Skeletal muscle cell (primary cell): ENCODE measurements around the gene RBMS2.
A peak's percentile ranks its signal among the peaks of the same experiment; 100 is the strongest.

Source experiments
- DNase-seq: peaks from one replicate; pipeline ENCODE4 v3.0.0-alpha.2; 2010; ENCODE audit warnings: low read depth
- H3K4me3 ChIP-seq: 2 replicates; pipeline ENCODE4 v1.5.1; 2011; ENCODE audit warnings: low read depth, mild to moderate bottlenecking, control low read depth, low read length, moderate library complexity

Gene RBMS2

DNA sequence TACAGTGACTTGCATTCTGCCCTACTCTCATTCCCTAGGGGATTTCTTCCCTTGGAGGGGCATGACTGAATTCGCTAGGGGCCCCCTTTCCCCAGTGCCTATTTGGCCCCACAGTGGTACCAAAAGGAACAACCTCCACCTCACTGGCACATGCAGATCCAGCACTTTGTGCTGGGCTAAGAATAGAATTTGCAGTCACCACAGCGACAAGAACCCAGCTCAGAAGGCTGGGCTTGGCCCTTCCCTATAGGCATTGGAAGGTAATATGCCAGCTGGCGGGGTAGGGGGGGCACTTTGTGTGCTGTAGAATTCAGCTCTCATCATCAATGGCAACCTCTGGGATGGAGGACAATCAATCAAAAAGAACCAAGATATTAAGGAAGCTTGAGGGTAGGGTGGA, 94.6 kb downstream of the RBMS2 start:
- no peak overlapping the region for H3K4me3 ChIP-seq

DNA sequence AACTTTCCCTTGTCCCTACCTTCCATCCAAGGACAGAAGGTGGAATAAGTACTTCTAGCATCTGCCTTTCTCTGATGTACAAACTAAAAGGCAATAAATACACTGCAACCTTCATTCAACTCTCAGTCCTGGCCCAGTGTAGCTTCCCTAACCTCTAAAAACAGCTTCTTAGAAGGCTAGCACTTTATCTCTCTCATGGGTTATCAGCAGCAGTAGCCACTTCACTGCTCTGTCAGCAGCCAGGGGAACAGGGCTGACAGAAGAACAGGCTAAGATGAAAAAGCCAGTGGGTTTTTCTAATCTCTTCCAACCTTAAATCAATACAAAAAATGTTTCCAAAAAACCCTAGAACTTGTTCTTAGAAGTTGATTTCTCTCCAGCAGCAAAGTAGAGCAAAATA, 95.3 kb downstream of the RBMS2 start:
- no peak for DNase-seq
- no peak overlapping the region for H3K4me3 ChIP-seq

More for the DNA sequence above, 94.6 kb downstream of the RBMS2 start:
- DNase-seq = no peak

DNA sequence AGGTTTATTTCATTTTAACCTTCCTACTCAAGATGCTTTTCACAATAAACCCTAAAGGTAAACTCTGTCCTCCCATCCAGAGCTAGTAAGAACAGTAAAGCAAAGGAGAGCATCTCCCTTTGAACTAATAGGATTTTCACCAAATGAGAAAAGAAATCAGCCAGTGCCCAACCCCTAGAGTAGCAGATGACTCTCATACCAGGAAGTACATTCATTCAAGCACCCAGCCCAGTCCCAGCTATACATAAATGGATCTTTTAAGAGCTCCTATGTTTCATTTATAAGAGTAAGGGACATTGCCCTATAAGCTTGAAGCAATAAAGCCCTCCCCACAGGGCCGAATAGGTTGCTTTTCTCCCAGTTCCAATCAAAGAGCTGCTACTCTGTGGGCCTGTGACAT, 100.9 kb downstream of the RBMS2 start:
- DNase-seq = no peak
- H3K4me3 ChIP-seq = no peak overlapping the region

DNA sequence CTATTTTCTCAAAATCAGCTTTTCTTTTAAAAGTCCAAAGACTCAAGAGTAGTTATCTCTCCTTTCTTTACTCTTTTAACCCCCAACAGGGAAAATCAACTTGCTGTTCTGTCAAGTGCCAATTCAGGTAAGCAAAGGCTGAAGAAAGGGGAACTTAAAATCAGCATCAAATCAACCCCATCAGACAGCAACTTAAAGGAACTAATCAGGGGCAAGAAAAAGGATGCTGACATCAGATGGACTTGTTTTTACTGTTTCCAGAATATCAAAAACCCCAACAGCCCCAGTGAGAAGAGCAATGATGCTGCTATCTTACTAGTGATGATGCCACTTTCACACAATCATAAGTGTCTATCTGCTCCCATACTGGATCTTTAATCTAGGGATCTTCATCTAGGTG, 105.1 kb downstream of the RBMS2 start:
- no peak overlapping the region for H3K4me3 ChIP-seq
- no peak for DNase-seq

DNA sequence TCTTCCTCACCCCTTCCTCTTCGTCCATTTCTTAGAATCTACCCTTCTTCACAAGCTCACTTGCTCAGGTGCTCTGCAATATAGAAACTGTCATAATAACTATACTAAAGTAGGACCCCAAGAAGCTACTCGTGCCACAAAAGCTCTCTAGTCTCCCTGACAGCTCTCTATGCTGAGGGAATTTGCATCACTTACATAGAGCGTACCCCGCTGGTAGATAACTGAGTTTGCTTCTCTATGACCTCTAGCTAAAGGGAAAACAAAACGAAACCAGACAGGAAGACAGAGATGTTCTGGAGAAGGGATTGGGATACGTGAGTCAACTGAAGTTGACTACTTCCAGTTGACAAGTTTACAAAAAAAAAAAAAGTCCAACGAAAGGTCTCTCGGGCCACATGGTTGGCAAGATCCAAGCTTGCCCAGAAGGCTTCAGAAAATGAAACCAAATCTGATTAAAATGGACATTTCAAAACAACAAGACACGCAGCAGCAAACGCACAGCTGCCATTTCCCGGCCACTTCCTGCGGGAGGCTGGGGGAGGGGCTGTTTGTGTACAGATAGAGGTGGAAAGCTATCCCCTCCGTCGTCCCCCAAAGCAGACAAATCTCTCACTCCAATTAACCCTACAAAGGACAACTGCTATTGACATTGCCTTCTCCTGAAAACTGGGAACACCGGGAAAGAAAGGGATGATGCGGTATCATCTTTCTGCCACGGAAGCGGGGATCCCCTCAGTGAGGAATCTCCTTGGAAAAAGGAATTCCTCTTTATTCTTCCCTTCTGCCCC, 107.2 kb downstream of the RBMS2 start:
- peak; percentile 23 for DNase-seq
- peak overlapping the region; percentile 98 for H3K4me3 ChIP-seq

DNA sequence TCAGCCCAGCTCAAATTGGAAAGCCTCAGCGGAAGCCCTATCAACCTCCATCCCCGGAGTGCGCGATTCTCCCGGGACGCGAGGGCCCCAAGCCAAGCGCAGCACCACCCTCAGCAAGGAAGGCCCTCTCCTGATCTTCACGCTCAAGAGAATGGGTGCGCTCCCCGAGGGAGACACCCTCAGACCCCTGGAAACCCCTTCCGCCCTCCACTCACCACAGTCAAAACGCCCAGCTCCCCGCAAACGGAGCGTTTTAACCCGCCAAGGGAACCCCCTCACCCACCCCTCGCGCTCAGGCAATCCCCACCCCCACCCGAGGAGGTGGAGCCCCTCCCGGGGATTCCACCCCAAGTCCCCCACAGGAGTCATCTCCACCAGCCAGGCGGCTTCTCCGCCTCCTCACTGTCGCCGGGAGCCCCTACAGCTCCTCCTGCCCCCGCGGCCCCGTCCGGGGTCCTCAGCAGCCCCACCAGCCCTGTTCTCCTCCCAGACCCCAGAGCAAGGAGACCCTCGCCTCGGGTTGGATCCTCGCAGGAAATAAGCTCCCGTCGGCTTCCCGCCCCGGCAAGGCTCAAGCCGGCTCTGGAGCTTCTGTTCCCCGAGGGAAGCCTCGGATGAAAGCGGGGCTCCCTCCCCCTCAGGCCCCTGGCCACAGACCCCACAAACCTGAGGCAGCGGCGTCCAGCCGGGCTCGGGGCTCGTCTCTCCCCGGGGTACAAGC, 108.0 kb downstream of the RBMS2 start:
- H3K4me3 ChIP-seq = peak overlapping the region; percentile 98
- no peak for DNase-seq

DNA sequence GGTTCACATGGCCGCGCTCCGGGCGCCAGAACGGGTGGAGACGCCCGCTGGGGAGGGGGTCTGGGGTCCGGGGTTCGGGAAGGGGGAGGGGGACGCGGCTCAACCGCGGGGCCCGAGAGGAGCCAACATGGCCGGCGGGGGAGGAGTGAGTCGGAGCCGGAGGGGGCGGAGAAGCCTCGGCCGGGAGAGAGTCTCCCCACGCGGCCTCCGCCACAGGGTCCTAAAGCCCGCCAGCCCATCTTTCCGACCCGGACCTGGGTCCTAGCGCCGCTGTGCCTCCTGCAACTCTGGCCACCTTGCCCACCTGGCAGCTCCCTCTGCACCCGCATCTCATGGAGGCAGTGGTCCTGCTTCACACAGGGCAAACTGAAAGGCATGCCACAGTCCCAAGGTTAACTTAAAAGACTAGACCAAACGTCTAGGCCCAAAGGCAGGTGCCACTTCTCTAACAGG, 108.6 kb downstream of the RBMS2 start, which contains the start of gene BAZ2A:
BAZ2A (minus strand) TSS at position 147 of the 453 bp plus-strand sequence. CDS start 12,796 bp downstream, outside the sequence.
- peak within 1 kb of the TSS; percentile 98 for H3K4me3 ChIP-seq
- DNase-seq = peak; percentile 36

DNA sequence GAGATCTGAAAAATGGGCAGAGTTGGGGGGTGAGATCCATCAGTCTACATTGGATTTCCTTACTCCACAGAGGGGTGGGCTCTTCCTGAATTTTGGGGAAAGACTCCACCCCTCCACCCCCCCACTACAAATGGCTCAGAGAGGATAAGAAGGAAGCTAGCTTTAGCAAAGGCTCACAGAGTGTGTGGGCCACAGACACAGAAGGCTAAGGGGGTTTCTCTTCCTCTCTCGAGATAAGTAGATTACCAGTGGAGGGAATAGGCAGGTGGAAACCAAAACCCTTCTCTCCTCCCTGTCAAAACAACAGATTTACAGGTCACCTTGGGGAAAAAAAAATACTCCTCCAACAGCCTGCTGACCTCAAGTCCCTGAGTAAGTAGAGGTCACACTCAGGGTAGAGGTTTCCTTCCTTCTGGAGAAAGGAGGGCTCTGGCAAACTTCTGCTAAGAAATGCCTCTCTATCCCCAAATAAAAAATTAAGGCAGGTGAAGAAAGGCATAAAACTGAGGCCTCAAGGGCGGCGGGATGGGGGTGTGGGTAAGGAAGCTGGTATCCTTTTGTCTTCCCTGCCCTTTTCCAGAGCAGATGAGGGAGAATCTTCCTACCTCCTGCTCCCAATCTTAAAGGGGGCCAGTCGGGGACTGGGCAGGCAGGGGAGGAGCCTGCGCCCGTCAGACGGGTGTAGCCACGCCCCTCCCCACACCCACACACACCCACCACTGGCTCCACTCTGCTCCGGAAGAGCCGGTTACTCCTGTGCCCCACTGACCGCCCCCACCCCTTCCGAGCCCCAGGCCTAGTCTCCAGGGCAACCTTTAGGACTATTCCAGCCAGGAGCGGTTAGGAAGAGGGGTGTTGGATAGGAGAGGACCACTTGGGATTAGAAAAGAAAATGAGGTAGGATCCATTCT, 110.4 kb downstream of the RBMS2 start:
- peak; percentile 6 for DNase-seq
- H3K4me3 ChIP-seq = peak overlapping the region; percentile 21

DNA sequence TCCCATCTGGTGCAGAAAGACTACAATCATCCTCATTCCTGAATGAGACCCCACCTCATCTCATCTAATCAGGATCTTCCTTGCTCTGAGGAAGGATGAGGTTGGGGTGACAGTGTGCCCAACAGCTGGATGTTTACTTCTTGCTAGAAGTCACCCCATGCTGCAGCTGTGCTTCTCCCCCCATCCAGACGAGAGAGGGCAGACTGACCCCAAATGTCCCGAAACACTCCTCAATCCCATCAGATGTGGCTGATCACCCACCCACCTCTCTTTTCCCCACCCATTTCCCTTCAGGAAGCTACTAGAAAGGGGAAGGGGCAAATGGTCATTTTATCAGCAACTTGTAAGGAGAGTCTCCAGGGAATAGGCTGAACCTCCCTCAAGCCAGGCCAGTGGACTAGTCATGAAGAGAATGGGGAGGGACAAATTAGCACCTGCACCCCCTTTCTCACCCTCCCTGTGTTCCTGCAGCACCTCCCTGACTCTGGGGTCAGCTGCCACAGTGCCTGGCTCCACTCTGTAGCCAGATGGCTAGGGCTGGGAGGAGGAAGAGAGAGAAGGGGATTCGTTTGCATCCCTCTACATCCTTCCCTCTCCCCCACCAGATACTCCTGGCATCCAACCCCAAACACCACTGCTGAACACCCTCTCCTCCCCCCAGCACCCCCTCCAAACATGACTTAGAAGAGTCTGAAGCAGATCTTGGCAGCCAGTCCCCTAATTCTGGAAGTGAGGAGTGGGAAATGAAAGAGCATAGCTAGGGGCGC, 111.3 kb downstream of the RBMS2 start:
- DNase-seq = no peak
- peak overlapping the region; percentile 21 for H3K4me3 ChIP-seq

DNA sequence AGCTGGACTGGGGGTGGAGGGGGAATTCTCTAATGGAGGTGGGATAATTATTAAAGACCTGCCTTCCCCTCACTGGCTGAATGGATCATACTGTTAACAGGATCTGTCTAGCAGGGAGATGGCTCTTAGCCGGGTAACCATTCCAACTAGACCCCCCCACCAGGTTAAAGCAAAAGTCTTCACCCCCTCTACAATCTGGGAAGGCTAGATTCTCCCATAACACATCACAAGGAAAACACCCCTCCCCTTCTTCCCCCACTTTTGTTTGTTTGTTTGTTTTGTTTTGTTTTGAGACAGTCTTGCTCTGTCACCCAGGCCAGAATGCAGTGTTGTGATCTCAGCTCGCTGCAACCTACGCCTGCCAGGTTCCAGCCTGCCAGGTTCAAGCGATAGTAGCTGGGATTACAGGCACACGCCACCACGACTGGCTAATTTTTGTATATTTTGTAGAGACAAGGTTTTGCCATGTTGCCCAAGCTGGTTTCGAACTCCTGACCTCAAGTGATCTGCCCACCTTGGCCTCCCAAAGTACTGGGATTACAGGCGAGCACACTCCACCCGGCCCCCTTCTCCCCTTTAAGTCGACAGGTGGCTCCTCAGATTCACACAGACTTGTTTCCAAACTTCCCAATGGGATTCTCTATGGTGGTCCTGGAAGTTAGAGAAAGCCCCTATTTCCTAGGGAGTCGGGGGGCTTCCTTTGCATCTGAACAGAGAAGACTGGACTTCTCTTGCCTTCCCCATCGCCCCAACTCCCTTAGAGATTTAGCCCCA, 112.0 kb downstream of the RBMS2 start:
- H3K4me3 ChIP-seq = peak overlapping the region; percentile 83
- no peak for DNase-seq

DNA sequence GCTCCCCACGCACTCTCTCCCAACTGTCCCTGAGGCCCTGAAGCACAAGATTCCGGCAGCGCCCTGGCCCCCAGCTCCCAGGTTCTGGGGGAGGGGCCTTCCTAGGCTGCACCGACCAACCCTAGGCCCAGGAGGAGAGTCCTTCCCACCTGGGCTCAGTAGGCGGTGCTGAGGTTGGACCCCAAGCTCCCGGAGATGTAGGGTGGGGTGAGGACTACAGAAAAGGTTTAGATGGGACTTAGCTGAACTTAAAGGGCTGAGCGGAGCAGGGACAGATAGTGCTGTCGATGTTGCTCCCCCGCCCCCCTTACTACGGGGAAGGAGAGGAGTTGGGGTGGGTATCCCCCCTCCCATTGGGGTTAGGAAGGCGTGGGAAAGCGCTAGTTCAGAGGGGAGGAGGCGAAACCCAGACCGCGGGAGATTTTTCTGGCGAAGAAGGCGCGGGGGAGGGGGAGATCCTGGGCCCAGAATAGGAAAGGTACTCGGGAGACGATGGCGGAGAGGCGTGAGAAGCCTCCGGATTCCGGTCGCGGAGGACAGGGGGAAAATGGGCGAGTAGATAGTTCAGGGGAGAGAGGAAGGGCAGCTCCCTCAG, 112.7 kb downstream of the RBMS2 start:
- no peak for DNase-seq
- H3K4me3 ChIP-seq = peak overlapping the region; percentile 83

DNA sequence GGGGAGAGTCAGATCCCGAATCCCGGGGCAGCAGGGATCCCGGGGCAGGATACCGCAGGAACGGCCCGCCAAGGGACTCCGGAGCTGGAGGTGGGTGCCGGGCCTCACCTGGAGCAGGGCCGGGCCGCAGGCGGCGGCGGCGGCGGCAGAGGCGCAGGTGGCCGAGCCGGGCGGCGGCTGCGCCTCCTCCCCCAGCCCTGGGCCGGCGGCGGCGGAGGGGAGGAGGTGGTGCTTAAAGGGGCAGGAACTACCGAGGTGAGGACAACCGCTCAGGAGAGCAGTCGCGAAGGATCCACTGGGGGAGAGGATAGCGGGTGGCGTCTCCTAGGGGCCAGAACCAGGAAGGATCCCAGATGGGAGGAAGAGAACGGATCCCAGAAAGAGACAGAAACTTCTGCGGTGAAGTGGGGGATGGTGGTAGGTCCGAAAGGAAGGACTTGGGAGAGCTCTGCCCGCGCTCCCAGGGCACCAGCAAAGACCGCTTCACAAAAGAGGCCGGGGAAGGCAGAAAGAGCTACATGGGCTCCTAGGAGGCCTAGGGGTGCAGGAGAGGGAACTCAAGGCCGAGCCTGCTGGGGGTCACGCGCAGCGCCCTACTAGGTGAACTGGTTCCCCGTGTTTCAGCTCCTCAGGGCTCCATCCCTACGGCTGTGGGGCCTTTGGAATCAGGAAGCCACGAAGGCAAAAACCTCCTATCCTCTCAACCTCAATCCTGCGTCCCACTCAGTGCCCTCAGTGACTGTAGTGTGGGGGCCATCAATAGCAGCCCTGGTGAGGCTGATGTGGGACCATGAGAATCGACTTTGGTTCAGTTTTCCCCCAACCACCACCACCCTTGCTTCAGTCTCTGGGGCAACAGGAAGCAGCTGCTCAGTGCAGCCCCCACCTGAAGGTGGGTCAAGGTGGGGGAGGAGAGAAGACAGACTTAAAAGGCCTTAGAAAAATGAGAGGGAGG, 113.5 kb downstream of the RBMS2 start:
- peak; percentile 49 for DNase-seq
- peak overlapping the region; percentile 83 for H3K4me3 ChIP-seq

DNA sequence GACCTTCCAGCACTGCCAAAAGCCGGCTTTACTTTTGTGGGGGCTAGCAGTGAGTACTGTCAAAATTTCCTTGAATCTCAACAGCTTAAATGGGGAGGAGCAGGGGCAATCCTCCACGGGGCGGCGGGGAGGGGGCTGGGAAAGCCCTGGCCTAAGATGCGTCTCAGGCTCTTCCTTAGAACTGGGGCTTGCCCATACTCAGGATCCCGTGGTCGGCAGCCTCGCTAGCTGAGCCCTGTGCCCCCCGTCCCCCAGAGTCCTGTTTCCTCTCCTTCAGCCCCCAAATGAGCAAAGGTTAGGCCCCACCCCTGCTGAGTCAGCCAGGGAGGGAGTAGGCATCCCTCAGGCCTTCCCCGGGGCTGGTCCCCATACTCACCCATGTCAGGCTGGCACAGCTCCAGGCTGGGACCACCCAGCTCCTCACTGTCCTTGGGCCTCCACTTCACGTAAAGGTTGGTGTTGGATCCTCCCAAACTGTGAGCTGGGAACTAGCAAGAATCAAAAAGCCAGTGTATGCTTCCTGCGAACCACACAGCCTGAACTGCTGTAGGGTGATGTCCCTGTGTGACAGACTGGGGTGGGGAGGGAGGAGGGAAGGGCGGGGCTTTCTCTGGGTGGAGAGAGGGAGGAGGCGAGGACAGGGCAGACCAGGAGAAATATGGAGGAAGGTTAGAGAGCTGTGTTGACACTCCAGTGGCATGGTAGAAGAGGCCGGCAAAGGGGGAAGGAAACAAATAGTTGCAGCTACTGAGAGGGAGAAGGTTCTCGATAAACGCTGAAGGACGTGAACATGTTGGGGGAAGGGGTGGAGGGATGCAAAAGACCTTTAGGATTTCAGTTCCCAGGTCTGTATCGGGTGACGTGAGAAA, 114.4 kb downstream of the RBMS2 start:
- peak; percentile 61 for DNase-seq
- peak overlapping the region; percentile 83 for H3K4me3 ChIP-seq

DNA sequence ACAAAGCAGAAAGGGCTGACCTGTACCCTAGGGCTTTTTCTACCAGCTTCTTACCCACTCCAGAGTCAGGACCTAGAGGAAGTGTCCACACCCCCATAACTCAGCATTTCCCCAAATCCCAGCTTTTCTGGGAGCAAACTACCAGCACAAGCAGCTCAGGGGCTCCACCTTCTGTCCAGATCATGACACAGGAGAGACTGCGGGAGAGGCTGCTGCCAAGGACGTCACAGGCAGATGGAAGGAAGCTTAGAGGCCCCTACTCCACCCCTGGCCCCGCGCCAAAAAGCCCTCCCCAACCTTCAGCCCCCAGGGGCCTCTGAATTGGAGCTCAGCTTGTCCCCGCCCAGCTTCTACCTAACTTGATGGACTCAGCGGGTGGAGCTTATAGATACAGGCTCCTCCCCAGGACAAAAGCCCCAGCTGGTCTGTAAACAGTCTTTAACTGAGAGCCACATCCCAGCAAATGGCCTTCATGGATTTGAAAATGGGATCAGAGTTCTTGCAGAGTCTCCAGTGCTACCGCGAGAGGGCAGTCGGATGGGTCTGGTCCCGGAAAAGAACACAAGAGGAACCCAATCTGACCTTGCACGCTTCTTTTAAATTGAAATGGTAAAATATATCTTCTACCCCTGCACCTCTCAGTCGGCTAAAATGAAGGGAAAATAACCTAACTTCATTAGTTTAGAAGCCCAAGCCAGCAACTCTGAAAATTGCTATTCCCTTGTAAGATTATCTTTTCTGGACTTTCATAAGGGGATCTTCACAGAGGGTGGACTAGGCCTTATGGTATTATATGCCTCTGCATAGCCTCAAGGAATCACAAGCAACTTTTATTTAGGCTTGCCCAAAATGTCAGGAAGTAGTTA, 115.3 kb downstream of the RBMS2 start:
- peak overlapping the region; percentile 83 for H3K4me3 ChIP-seq
- peak; percentile 99 for DNase-seq

DNA sequence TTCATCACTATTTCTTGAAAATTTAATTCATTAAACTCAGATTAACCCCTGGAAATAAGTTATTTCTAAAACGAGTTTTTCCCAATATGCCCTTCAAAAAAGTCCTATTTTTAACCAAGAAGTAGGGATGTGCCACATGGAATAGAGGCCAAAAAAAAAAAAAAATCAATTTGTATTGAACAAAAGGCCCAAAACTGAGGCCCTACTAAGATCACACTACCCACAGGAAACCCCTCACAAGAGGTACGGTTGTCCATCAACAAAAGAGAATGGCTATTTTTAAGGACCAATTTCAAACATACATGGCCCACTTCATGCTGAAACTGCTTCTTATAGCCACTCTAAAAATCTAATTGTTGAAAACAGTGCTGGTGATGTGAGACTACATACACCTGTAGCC, 116.0 kb downstream of the RBMS2 start:
- no peak for DNase-seq
- no peak overlapping the region for H3K4me3 ChIP-seq
